ENCODE data around the gene BMP7. TPM values are rescaled to one million over a fixed set of nuclear protein-coding genes. Genes with fewer than 3 reads are reported as not detected.

Gene BMP7
- total RNA-seq, 1 donor from 2014 or later: 17.2 TPM

- intact Hi-C loops (cut with DNase I): no loop called here
- TF ChIP-seq CTCF (IDR thresholded peaks at IDR 0.05) (no peak), POLR2A (IDR thresholded peaks at IDR 0.05) (no peak), POLR2AphosphoS5 (IDR thresholded peaks at IDR 0.05; ENCODE audit: insufficient read depth in 1 of 2, low read depth in 1 of 2) (no peak)
Observed at GRCh38 chr20:57203986-57204385, 62.5 kb downstream of the BMP7 start.

DNA sequence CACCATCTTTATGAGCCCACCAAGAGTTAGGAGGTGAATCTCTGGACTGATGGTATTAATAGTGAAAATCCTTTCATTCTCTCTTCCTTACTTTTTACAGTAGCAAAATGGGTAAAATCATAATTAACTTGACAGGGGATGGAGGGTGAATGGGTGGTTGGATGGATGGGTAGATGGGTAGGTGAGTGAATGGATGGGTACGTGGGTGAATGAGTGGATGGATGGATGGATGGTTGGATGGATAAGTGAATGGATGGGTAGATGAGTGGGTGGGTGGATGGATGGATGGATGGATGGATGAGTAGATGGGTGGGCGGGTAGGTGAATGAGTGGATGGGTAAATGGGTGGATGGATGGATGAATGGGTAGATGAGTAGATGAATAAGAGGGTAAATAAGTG is 63.2 kb downstream of the BMP7 start:
- no peak for DNase-seq (ENCODE audit: extremely low spot score in 2 of 2)
- Histone ChIP-seq H3K4me3 (no peak overlapping the region), H3K27me3 (no peaks in the 10 kb centered on the region), H3K9me3 (no peaks in the 10 kb centered on the region), H3K27ac (no peak overlapping the region), H3K4me1 (peaks cover 11% of the 10 kb centered on the region), H3K36me3 (no peaks in the 10 kb centered on the region)
- TF ChIP-seq POLR2A (IDR thresholded peaks at IDR 0.05) (no peak), POLR2AphosphoS5 (IDR thresholded peaks at IDR 0.05; ENCODE audit: insufficient read depth in 1 of 2, low read depth in 1 of 2) (no peak), CTCF (IDR thresholded peaks at IDR 0.05) (no peak)
- intact Hi-C loops (cut with DNase I): no loop called here

More at GRCh38 chr20:57203986-57204385, 62.5 kb downstream of the BMP7 start:
- no peak for DNase-seq (ENCODE audit: extremely low spot score in 2 of 2)
- H3K27me3 ChIP-seq: no peaks in the 10 kb centered on the region
- no peak overlapping the region for H3K4me3 ChIP-seq
- peaks cover 5% of the 10 kb centered on the region for H3K4me1 ChIP-seq
- H3K27ac ChIP-seq: no peak overlapping the region
- no peaks in the 10 kb centered on the region for H3K9me3 ChIP-seq
- no peaks in the 10 kb centered on the region for H3K36me3 ChIP-seq

DNA sequence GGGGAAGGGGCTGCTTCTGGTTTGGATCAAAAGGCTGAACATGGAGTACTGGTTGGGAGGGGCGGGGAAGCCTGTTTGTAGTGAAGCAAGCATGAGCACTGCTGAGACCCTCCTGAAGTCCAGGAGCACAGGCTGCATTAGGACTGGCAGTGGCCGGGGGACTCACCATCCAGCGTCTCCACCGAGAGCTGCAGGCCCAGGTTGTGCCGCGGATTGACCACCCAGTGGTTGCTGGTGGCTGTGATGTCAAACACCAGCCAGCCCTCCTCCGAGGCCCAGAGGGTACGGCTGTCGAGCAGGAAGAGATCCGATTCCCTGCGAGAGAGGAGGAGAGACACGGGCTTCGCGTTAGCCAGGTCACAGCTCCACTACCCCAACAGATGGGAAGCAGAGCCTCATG is 64.1 kb downstream of the BMP7 start:
- Histone ChIP-seq H3K9me3 (no peaks in the 10 kb centered on the region), H3K27me3 (no peaks in the 10 kb centered on the region), H3K27ac (no peak overlapping the region), H3K4me3 (no peak overlapping the region), H3K36me3 (no peaks in the 10 kb centered on the region), H3K4me1 (peaks cover 11% of the 10 kb centered on the region)
- intact Hi-C loops (cut with DNase I): no loop called here
- TF ChIP-seq CTCF (IDR thresholded peaks at IDR 0.05) (no peak), POLR2AphosphoS5 (IDR thresholded peaks at IDR 0.05; ENCODE audit: insufficient read depth in 1 of 2, low read depth in 1 of 2) (no peak), POLR2A (IDR thresholded peaks at IDR 0.05) (no peak)
- DNase-seq (ENCODE audit: extremely low spot score in 2 of 2): no peak

DNA sequence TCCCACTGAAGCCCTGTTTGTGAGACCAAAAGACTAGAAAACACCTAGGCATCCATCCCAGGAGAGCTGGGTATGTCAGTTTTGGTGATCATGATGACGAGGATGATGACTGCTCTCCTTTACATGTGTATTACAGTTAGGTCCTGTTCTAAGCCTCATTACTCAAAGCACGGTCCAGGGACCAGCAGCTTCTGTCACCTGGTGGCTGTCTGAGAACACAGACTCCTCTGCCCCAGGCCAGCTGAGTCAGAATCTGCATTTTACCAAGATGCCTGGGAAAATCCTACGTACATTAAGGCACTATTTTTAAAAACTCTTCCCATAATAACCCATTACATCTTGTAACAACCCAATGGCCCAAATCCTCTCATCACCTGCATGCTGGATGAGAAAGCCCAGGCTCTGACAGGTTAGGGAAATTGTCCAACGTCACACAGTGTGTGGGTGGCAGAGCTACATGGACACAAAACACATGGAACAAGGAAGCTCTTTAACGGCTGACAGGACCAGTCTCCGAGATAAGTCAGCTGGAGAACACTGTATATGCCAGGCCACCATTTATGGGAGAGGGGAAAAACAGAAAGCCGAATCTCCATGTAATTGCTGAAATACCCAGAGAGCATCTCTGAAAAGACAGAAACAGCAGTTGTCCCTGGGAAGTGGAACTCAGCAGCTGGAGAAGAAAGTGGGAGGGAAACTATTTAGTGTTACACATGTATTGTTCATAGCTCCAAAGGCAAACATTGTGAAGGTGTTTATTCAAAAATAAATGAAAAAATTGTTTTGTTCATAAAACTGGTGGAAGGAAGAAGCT is 65.4 kb downstream of the BMP7 start:
- intact Hi-C loops (cut with DNase I): no loop called here
- H3K36me3 ChIP-seq: no peaks in the 10 kb centered on the region
- H3K9me3 ChIP-seq: no peaks in the 10 kb centered on the region
- H3K4me3 ChIP-seq: no peak overlapping the region
- H3K27me3 ChIP-seq: no peaks in the 10 kb centered on the region
- DNase-seq (ENCODE audit: extremely low spot score in 2 of 2): no peak
- peaks cover 11% of the 10 kb centered on the region for H3K4me1 ChIP-seq
- TF ChIP-seq POLR2A (IDR thresholded peaks at IDR 0.05): no peak
- no peak for TF ChIP-seq CTCF (IDR thresholded peaks at IDR 0.05)
- no peak overlapping the region for H3K27ac ChIP-seq

DNA sequence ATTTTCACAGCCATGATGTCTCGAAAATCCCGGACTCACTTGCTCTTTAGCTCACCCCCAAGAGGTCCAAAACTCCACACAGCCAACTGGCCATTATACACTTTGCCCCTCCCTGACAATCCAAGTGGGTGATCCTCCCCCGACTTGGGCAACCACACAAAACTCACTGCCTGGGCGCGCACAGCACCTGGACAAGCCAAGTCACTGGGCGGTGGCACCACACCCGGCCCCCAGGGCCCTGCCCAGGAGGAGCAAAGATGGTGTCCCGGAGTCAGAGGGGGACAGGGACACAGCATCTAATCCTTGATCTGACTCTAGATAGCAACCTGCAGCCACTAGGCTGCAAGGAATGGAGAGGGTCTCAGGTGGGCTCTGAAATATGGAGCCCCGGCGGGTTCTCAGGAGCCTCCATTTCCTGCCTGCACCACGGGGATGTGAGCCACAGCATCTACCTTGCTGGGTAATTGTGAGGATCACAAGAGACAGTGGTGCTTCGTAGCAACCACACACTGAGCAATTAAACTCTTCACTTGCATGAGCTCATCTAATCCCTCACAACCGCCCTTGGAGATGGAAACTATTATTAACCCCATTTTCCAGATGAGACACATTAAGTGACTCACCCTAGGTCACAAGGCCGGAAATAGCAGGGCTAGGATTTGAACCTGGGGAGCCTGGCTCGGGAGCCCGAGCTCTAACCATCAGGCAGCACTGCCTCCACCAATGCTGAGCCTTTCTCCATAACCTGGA is 66.6 kb downstream of the BMP7 start:
- Histone ChIP-seq H3K36me3 (no peaks in the 10 kb centered on the region), H3K27ac (no peak overlapping the region), H3K27me3 (no peaks in the 10 kb centered on the region), H3K9me3 (no peaks in the 10 kb centered on the region), H3K4me1 (peaks cover 6% of the 10 kb centered on the region), H3K4me3 (no peak overlapping the region)
- TF ChIP-seq CTCF (IDR thresholded peaks at IDR 0.05): no peak
- no peak for TF ChIP-seq POLR2A (IDR thresholded peaks at IDR 0.05)
- no peak for TF ChIP-seq POLR2AphosphoS5 (IDR thresholded peaks at IDR 0.05; ENCODE audit: insufficient read depth in 1 of 2, low read depth in 1 of 2)
- no peak for DNase-seq (ENCODE audit: extremely low spot score in 2 of 2)
- intact Hi-C loops (cut with DNase I): no loop called here
